ENCODE measurements around the gene CBFA2T3.

DNA sequence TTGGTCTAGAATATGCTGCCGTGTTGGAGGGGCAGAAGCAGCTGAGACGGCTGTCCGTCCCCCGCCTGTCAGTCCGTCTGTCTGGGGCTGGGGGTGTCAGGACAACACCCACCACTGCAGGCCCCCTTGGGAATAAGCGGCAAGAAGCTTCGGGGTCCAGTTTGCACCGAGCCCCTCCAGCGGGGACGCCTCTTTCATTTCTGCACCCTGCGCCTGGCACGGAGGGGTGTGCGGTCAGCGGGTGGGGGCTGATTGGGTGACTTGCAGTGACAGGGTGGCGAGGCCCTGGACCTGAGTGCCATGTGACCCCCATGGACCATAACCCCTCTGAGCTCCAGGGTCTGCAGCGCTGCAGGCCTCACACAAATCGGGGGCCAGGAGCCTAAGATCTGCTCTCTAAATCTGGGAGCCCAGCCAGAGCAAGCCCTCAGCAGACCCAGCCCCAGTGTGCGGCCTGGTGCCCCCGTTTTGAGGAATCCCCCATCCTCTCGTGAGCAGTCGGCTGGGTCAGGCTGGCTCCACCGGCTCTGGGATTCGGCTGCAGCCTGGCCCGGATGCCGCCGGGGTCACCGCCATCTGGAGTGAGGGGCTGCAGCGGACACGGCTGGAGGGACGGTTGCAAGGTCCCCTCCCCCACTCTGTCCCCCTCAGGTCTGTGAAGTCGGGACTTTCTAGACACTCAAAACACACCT lies 8.3 kb downstream of the CBFA2T3 start:
- TF ChIP-seq, protein P1, sequence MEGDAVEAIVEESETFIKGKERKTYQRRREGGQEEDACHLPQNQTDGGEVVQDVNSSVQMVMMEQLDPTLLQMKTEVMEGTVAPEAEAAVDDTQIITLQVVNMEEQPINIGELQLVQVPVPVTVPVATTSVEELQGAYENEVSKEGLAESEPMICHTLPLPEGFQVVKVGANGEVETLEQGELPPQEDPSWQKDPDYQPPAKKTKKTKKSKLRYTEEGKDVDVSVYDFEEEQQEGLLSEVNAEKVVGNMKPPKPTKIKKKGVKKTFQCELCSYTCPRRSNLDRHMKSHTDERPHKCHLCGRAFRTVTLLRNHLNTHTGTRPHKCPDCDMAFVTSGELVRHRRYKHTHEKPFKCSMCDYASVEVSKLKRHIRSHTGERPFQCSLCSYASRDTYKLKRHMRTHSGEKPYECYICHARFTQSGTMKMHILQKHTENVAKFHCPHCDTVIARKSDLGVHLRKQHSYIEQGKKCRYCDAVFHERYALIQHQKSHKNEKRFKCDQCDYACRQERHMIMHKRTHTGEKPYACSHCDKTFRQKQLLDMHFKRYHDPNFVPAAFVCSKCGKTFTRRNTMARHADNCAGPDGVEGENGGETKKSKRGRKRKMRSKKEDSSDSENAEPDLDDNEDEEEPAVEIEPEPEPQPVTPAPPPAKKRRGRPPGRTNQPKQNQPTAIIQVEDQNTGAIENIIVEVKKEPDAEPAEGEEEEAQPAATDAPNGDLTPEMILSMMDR (IDR thresholded peaks at IDR 0.05; ENCODE audit: borderline replicate concordance, extremely low read depth, low read length, poor library complexity, severe bottlenecking): no peak
- no peak for TF ChIP-seq EZH2 (IDR thresholded peaks at IDR 0.05; ENCODE audit: borderline replicate concordance, low read depth, low read length, severe bottlenecking)

All from DND-41 (cell line).